Right renal pelvis (tissue), 4 donors: ENCODE results near the gene IL4R. TPM values are rescaled to one million over a fixed set of nuclear protein-coding genes. Genes with fewer than 3 reads are reported as not detected.
"Not testable (repeated sequence)": the region's sequence is repeated elsewhere in the genome, so short reads cannot be mapped to it uniquely, and the experiment has no call there.

Experiments
- DNase-seq, 4 donors: peaks; one replicate each; pipeline ENCODE4 v3.0.0-alpha.2; 2013; ENCODE audit warnings: low read depth in 4 of 4, low spot score in 3 of 4, missing footprints in 1 of 4
- polyA plus RNA-seq, 4 donors: library from polyadenylated mRNA; unstranded; fragments of 120-200 nt; gene quantifications; one replicate each; pipeline ENCODE4 v1.2.1, GENCODE V29; 2013; ENCODE audit not compliant: insufficient read length in 4 of 4

Gene IL4R
- polyA plus RNA-seq, 4 donors = 13.7 to 19.5 (median 17.9) TPM

DNA sequence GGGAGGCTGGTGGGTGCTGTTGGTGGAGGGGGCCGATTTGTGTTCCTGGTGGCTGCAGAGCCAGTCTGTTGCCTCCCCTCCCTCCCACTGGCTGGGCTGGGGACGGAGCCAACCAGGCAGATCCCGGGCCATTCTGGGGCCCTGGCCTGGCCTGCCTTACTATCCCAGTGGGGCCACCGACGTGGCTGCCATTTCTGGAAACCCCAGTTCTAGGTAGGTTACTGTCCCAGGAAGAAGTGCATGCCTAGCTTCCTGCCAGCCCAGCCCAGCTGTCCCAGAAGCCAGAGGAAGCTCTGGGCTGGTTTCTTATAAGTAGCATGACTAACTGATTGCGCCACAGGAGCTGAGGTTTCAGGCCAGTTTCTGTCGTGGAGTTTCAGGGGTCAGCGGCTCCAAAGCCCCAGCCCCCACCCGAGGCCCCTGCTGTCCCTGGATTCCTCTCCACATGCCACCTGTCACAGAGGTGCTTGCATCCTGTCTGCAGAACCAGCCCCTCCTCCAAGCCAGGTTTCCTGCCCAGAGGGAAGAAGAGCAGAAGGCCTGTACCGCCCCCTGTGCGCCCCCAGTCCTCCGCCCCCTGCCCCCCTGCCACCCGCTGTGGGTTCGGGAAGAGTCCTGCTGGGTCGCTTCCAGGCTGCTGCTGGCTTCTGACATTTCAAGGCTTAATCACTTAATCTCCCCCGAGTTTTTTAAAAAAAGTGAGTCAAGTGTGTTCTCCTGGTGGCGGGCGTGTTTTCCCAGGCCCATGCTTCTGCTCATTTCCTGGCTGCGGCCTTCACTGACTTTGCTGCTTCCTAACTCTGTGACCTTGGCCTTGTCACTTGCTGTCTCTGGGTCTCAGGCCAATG is 13.2 kb downstream of the IL4R start:
- DNase-seq = no peak

DNA sequence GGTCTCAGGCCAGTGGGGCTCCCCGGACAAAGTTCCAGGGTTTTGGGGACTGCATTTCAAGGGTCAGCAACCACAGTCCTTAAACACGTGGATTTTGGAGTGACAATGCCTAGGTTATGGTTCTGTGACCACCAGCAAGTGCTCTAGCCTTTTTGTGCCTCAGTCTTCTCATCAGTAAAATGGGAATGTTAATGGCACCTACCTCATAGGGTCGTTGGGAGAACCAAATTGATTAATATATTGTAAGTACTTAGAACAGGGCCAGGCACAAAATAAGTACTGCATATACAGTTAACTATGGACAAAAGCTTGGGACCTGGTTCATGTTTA is 13.8 kb downstream of the IL4R start:
- no peak for DNase-seq

- no peak for DNase-seq
Measured at GRCh38 chr16:27328937-27329336, 15.2 kb downstream of the IL4R start.

GRCh38 chr16:27329376-27330079 is 15.8 kb downstream of the IL4R start:
- not testable (repeated sequence) for DNase-seq

DNA sequence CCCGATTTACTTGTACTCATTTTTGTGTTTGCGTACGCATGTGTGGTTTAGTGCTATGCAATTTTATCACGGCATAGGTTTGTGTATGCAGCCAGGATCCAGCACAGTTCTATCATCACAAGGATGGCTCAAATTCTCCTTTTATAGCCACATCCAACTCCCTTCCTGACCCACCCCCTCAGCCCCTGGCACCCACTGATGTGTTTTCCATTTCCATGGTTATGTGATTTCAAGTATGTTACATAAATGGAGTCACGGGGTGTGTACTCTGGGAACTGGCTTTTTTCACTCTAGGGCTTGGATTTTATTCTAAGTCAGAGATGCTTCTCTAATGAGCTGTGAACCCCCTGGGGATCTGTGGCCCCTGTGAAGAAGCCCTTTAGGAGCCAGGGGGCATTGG is 16.8 kb downstream of the IL4R start:
- DNase-seq = no peak

DNA sequence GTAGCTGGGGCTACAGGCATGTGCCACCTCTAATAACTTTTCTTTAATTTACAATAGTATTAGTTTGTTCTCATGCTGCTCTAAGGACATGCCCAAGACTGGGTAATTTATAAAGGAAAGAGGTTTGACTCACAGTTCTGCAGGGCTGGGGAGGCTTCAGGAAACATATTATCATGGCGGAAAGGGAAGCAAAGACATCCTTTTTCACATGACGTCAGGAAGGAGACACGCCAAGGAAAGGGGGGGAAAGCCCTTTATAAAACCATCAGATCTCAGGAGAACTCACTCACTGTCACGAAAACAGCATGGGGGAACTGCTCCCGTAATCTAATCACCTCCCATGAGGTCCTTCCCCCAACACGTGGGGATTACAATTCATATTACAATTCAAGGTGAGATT is 18.3 kb downstream of the IL4R start:
- DNase-seq = no peak

DNA sequence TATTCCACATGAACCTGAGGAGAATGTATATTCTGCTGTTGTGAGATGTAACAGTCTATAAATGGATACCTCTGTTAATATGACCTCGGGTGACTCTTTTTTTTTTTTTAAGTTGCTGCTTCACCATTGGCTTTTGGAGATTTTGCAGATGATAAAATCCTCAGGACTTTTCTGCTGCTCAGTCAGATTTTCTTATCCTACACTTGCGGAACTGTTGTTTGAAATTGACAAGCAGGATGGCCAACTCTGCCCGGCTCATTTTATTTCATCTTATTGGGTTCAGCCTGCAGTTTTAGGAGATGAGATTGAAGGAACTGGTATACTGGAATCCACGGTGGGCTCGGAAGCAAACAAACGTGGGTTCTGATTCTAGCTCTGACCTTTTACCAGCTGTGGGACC is 19.3 kb downstream of the IL4R start:
- no peak for DNase-seq

DNA sequence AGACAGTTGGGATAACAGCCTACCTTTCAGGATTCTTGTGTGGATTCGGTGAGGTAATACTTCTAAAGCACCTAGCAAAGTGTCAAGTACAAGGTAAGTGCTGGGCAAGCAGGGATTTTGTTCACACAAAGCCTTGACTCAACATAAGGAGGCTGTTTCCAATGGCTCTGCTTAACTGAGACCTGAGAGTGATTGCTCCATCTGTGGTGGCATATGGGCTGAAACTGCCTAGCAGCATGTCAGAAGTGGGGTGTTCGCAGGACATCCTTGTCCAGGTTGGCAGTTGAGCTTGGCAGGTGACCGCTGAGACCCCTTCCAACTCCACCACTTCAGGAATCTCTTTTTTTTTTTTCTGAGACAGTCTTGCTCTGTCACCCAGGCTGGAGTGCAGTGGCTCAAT is 19.8 kb downstream of the IL4R start:
- no peak for DNase-seq

GRCh38 chr16:27334192-27334764 is 20.5 kb downstream of the IL4R start:
- DNase-seq = no peak

- no peak for DNase-seq
Measured at GRCh38 chr16:27334838-27335237, 21.1 kb downstream of the IL4R start.

DNA sequence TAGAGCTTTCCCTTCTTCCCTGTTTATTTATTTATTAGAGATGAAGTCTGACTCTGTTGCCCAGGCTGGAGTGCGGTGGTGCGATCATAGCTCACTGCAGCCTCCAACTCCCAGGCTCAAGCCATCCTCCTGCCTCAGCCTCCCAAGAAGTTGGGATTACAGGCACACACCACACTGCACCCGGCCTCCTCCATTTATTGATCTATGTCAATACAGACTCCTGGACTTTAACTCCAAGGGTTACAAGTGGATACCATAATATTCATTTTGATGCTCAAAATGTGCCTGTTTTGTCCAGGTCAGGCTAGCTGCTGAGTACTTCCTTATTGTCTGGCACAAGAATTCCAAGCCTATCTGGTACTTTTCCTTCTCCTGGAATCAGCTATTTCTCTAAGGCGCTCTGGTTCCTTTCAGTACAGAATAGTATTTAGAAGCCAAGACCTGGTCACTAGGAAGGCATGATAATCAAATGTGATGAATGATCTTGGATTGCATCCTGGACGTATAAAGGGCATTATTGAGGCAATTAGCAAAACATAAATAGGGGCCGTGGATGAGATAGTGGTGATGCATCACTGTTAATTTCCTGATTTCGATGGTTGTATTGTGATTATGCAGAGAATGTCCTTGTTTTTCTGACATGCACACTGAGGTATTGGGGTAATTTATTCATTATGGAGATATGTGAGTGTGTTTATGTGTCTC is 21.7 kb downstream of the IL4R start:
- no peak for DNase-seq

- DNase-seq = no peak
Measured at GRCh38 chr16:27337024-27337423, 23.2 kb downstream of the IL4R start.

- no peak for DNase-seq
Measured at GRCh38 chr16:27339180-27339579, 25.4 kb downstream of the IL4R start.

GRCh38 chr16:27340654-27341053 is 26.9 kb downstream of the IL4R start:
- no peak for DNase-seq

DNA sequence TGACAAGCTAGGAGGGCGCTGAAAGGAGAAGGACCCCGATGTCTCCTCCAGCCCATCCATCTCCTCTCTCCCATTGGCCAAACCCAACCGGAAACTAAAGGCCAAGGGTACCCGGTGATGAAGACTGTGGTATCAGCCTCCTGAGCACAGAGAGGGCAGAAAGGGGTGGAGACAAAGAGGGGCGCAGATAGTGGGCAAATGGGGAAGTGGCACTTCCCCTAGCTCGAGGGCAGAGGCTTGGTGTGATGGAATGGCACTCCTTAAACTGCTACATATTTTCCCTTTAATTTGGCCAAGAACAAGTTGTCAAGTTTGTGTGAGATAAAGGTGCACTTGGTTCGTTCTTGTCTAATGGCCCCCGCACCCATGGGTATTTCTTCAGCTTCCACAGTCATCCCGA is 27.8 kb downstream of the IL4R start:
- DNase-seq = no peak

DNA sequence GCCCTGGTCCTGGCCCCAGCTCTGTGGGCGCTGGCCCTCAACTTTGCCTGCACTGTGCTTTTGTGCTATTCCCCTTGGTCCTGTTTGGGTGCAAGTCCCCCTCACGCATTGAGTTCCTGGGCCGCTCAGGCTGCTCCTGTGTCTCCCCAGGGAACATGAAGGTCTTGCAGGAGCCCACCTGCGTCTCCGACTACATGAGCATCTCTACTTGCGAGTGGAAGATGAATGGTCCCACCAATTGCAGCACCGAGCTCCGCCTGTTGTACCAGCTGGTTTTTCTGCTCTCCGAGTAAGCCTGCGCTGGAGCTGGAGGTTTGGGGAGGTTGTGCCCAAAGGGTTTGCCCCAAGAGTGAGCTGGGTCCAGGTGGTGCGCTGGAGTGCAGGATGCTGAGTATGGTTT is 28.2 kb downstream of the IL4R start:
- DNase-seq = no peak

GRCh38 chr16:27344721-27345120 is 30.9 kb downstream of the IL4R start:
- no peak for DNase-seq

- DNase-seq = no peak
Measured at GRCh38 chr16:27345201-27345600, 31.4 kb downstream of the IL4R start.

- DNase-seq = no peak
Measured at GRCh38 chr16:27346819-27347218, 33.0 kb downstream of the IL4R start.

- no peak for DNase-seq
Measured at GRCh38 chr16:27347930-27348685, 34.3 kb downstream of the IL4R start.

- no peak for DNase-seq
Measured at GRCh38 chr16:27349276-27349675, 35.5 kb downstream of the IL4R start.
